Stimulated activated CD4-positive, alpha-beta T cell treated with anti-CD3 and anti-CD28 coated beads, TNF-alpha, amount 100 ng/mL, for 4 hours (primary cell): ENCODE measurements around the gene USP14.

Experiments used
- DNase-seq, 3 experiments: peaks; one replicate each; pipeline ENCODE4 v3.0.0-alpha.2; 2020; ENCODE audit warnings: low read depth in 3 of 3

USP14 gene

GRCh38 chr18:159933-160332, 1.6 kb downstream of the USP14 start:
- DNase-seq = no peak

- no peak for DNase-seq
Measured at GRCh38 chr18:160831-161570, 2.6 kb downstream of the USP14 start.

- no peak for DNase-seq
Measured at GRCh38 chr18:172361-172760, 14.0 kb downstream of the USP14 start.

- DNase-seq = no peak
Measured at GRCh38 chr18:179499-179898, 21.1 kb downstream of the USP14 start.

GRCh38 chr18:181711-182110, 23.4 kb downstream of the USP14 start:
- DNase-seq = no peak

GRCh38 chr18:183769-184168, 25.4 kb downstream of the USP14 start:
- no peak for DNase-seq

- DNase-seq = no peak
Measured at GRCh38 chr18:189254-189653, 30.9 kb downstream of the USP14 start.

- DNase-seq = no peak
Measured at GRCh38 chr18:191725-192124, 33.4 kb downstream of the USP14 start.

- no peak for DNase-seq
Measured at GRCh38 chr18:192801-193200, 34.4 kb downstream of the USP14 start.

- DNase-seq = no peak
Measured at GRCh38 chr18:195651-196050, 37.3 kb downstream of the USP14 start.

GRCh38 chr18:199214-199613, 40.9 kb downstream of the USP14 start:
- no peak for DNase-seq

- no peak for DNase-seq
Measured at GRCh38 chr18:199768-200167, 41.4 kb downstream of the USP14 start.

- no peak for DNase-seq
Measured at GRCh38 chr18:210075-210474, 51.7 kb downstream of the USP14 start.

- DNase-seq = no peak
Measured at GRCh38 chr18:210733-211132, 52.4 kb downstream of the USP14 start.

- DNase-seq = no peak
Measured at GRCh38 chr18:211582-211981, 53.2 kb downstream of the USP14 start.

GRCh38 chr18:212780-213179, 54.4 kb downstream of the USP14 start:
- no peak for DNase-seq

- DNase-seq = no peak
Measured at GRCh38 chr18:213505-213904, 55.1 kb downstream of the USP14 start.

- DNase-seq = no peak
Measured at GRCh38 chr18:213966-214365, 55.6 kb downstream of the USP14 start.

- DNase-seq = no peak
Measured at GRCh38 chr18:215448-216010, 57.2 kb downstream of the USP14 start.

- no peak for DNase-seq
Measured at GRCh38 chr18:217532-218336, 59.4 kb downstream of the USP14 start.

- DNase-seq = no peak
Measured at GRCh38 chr18:220708-221107, 62.4 kb downstream of the USP14 start.

GRCh38 chr18:225745-226144, 67.4 kb downstream of the USP14 start:
- DNase-seq = no peak

- no peak for DNase-seq
Measured at GRCh38 chr18:227374-227773, 69.0 kb downstream of the USP14 start.
